ENCODE measurements around the gene NNT.

DNA sequence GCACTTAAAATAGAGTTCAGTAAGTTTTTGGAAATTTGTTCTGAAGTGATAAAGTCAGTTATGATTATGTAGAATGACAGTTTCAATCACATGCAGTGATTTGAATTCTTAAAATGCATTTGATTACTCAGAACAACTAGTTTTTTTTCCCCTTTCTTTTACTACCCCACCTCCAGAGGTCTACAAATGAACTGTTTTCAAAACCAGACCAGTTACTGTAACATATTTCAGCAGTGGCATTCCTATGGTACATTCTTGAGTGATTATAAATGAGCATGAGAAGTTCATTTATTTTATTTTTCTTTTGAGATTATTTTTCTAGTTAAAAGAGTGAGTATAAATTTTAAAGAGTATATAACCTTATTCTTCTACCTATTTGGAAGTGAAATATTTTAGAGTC is 71.6 kb downstream of the NNT start:
- TF ChIP-seq YY1 (IDR thresholded peaks at IDR 0.05; ENCODE audit: insufficient read depth, insufficient read length), result no peak
- no peak for TF ChIP-seq ZNF274 (IDR thresholded peaks at IDR 0.05; ENCODE audit: low read depth, low read length)
- TF ChIP-seq SUZ12 (IDR thresholded peaks at IDR 0.05; ENCODE audit: extremely low read depth, insufficient read depth, insufficient read length), result no peak

Measured in NT2/D1 (cell line).